ENCODE data around the gene HECA.

HECA gene

DNA sequence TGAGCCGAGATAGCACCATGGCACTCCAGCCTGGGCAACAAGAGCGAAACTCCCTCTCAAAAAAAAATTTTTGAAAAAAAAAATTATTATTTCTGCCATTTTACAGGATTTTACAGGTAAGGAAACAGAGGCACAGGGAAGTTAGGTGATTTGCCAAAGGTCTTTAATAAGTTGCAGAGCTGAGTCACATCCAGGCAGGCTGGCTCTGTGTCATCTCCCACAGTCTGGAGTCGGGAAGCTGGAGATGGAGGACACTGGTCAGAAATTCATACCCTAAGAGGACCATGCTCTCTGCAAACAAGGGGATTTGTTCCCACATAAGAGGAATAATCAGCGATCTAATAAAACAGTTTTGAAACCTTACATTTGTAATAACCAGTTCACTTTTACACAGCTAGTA is 24.1 kb downstream of the HECA start:
- H3K4me3 ChIP-seq (ENCODE audit: low read depth, low read length) = no peak overlapping the region
- TF ChIP-seq CTCF (IDR thresholded peaks at IDR 0.05; ENCODE audit: borderline replicate concordance, insufficient read depth, low read depth, low read length) = no peak

- TF ChIP-seq CTCF (IDR thresholded peaks at IDR 0.05; ENCODE audit: borderline replicate concordance, insufficient read depth, low read depth, low read length) = no peak
- H3K4me3 ChIP-seq (ENCODE audit: low read depth, low read length) = no peak overlapping the region
Measured at GRCh38 chr6:139161169-139161568, 26.3 kb downstream of the HECA start.

DNA sequence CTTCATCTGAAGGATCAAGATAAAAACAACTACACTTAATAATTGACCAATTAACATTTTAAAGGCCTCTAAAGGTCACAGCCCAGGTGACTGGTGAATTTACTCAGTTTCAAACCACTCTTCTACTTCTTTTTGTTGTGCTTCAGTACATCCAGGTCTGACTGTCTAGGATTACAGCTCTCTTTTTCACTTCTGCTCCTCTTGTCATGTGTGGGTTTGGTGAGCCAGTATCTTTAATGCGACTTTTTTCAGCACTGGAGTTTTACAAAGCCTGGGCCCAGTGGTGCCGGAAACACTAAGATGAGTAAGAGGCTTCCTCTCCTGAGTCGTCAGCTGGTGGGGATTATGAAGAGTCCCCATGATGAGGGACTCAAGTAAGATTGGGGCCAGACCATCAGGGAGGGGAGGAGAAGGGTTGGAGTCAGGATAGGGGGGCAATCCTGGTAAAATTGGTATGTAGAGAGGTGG is 27.0 kb downstream of the HECA start:
- TF ChIP-seq CTCF (IDR thresholded peaks at IDR 0.05; ENCODE audit: borderline replicate concordance, insufficient read depth, low read depth, low read length) = no peak
- H3K4me3 ChIP-seq (ENCODE audit: low read depth, low read length) = no peak overlapping the region

DNA sequence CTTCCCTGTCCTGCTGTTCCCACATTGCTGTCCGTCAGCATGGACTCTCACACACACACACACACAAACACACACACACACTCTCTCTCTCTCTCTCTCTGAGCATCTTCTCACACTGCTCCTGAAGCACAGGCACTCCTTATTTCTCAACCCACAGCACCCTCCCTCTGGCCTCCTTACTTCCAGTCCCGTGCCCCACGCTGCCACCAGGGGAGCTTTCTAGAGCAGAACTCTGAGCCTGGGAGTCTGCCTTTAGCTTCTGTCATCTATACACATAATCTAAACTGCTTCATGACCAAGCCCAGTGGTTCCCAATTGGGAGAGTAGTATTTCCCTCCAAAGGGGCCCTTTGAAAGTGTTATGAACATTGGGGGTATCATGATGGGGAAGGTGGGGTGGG is 29.1 kb downstream of the HECA start:
- no peak for TF ChIP-seq CTCF (IDR thresholded peaks at IDR 0.05; ENCODE audit: borderline replicate concordance, insufficient read depth, low read depth, low read length)
- no peak overlapping the region for H3K4me3 ChIP-seq (ENCODE audit: low read depth, low read length)

- no peak for TF ChIP-seq CTCF (IDR thresholded peaks at IDR 0.05; ENCODE audit: borderline replicate concordance, insufficient read depth, low read depth, low read length)
- H3K4me3 ChIP-seq (ENCODE audit: low read depth, low read length) = no peak overlapping the region
Measured at GRCh38 chr6:139165324-139165723, 30.4 kb downstream of the HECA start.

DNA sequence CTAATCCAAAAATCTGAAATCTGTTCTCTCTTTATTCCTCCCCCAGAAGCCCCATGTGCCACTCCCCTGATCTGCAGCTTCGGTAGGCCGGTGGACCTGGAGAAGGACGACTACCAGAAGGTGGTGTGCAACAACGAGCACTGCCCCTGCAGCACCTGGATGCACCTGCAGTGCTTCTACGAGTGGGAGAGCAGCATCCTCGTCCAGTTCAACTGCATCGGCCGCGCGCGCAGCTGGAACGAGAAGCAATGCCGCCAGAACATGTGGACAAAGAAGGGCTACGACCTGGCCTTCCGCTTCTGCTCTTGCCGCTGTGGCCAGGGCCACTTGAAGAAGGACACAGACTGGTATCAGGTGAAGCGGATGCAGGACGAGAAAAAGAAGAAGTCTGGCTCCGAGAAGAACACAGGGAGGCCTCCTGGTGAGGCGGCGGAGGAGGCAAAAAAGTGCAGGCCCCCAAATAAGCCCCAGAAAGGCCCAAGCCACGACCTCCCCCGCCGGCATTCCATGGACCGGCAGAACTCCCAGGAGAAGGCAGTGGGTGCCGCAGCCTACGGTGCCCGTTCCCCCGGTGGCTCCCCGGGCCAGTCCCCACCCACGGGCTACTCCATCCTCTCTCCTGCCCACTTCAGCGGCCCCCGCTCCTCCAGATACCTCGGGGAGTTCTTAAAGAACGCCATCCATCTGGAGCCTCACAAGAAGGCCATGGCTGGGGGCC is 31.5 kb downstream of the HECA start:
- TF ChIP-seq CTCF (IDR thresholded peaks at IDR 0.05; ENCODE audit: borderline replicate concordance, insufficient read depth, low read depth, low read length) = no peak
- no peak overlapping the region for H3K4me3 ChIP-seq (ENCODE audit: low read depth, low read length)

DNA sequence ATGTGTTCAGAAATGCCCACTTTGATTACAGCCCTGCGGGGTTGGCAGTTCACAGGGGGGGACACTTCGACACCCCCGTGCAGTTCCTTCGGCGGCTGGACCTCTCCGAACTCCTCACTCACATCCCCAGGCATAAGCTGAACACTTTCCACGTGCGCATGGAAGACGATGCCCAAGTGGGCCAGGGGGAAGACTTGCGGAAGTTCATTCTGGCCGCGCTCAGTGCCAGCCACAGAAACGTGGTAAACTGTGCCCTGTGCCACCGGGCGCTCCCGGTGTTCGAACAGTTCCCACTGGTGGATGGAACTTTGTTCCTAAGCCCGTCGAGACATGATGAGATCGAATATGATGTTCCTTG is 32.1 kb downstream of the HECA start:
- H3K4me3 ChIP-seq (ENCODE audit: low read depth, low read length) = no peak overlapping the region
- no peak for TF ChIP-seq CTCF (IDR thresholded peaks at IDR 0.05; ENCODE audit: borderline replicate concordance, insufficient read depth, low read depth, low read length)
